GM23338 (cell line): ENCODE results near the gene TXNDC17. TPM values are rescaled to one million over a fixed set of nuclear protein-coding genes. Genes with fewer than 3 reads are reported as not detected.

Experiments
- ATAC-seq: fragments of 200-7000 bp; cut with Tn5 transposase; 3 replicates; pipeline ENCODE4 v1.9.1; 2020
- DNase-seq: peaks from one replicate; pipeline ENCODE4 v3.0.0-alpha.2; 2015; ENCODE audit warnings: low spot score
- H2AFZ ChIP-seq: fragments of 200-600 bp; sonication (generic); 2 replicates; pipeline ENCODE4 v1.8.0; 2016; ENCODE audit warnings: antibody characterized with exemption, mild to moderate bottlenecking, moderate library complexity
- H3F3A ChIP-seq: fragments of 200-600 bp; sonication (generic); replicated peaks from 2 replicates; pipeline ENCODE4 v1.8.0; 2017; ENCODE audit warnings: antibody characterized with exemption, mixed run types, low read depth
- H3K27ac ChIP-seq: fragments of 200-600 bp; sonication (generic); 2 replicates; pipeline ENCODE4 v1.6.1; 2016; ENCODE audit warnings: low read depth
- H3K27me3 ChIP-seq: fragments of 200-600 bp; sonication (generic); 2 replicates; pipeline ENCODE4 v1.8.0; 2016; ENCODE audit warnings: mild to moderate bottlenecking, mixed run types, moderate library complexity; ENCODE audit not compliant: insufficient read depth
- H3K36me3 ChIP-seq: fragments of 200-600 bp; sonication (generic); 2 replicates; pipeline ENCODE4 v1.8.0; 2016; ENCODE audit warnings: mild to moderate bottlenecking; ENCODE audit not compliant: insufficient read depth
- H3K4me1 ChIP-seq: fragments of 200-600 bp; sonication (generic); 2 replicates; pipeline ENCODE4 v1.8.0; 2016; ENCODE audit warnings: mild to moderate bottlenecking, moderate library complexity; ENCODE audit not compliant: insufficient read depth
- H3K4me2 ChIP-seq: fragments of 200-600 bp; sonication (generic); 2 replicates; pipeline ENCODE4 v1.7.1; 2017; ENCODE audit warnings: mixed run types
- H3K4me3 ChIP-seq: fragments of 200-600 bp; sonication (generic); 2 replicates; pipeline ENCODE4 v1.6.1; 2016; ENCODE audit warnings: mixed run types
- H3K79me2 ChIP-seq: fragments of 200-600 bp; sonication (generic); replicated peaks from 2 replicates; pipeline ENCODE4 v1.8.0; 2017; ENCODE audit warnings: mild to moderate bottlenecking; ENCODE audit not compliant: insufficient read depth
- H3K9me2 ChIP-seq: fragments of 200-600 bp; sonication (generic); 2 replicates; pipeline ENCODE4 v1.8.0; 2017; ENCODE audit not compliant: insufficient read depth
- H4K20me1 ChIP-seq: fragments of 200-600 bp; sonication (generic); replicated peaks from 2 replicates; pipeline ENCODE4 v1.8.0; 2017; ENCODE audit warnings: mild to moderate bottlenecking; ENCODE audit not compliant: insufficient read depth
- H3K27ac Mint-ChIP-seq: 2 replicates; pipeline ENCODE4 v1.8.0; 2020; ENCODE audit warnings: inconsistent platforms, mild to moderate bottlenecking, moderate library complexity, mixed read lengths
- H3K27me3 Mint-ChIP-seq: 3 replicates; pipeline ENCODE4 v1.8.0; 2022; ENCODE audit warnings: low read depth, mild to moderate bottlenecking, moderate library complexity, mixed read lengths, inconsistent platforms; ENCODE audit not compliant: insufficient read depth, poor library complexity
- H3K36me3 Mint-ChIP-seq: 3 replicates; pipeline ENCODE4 v1.8.0; 2021; ENCODE audit warnings: low read depth, mild to moderate bottlenecking, inconsistent platforms, moderate library complexity, mixed read lengths
- H3K4me1 Mint-ChIP-seq: 3 replicates; pipeline ENCODE4 v1.8.0; 2020; ENCODE audit warnings: mild to moderate bottlenecking, inconsistent platforms, mixed read lengths
- H3K4me3 Mint-ChIP-seq: 3 replicates; pipeline ENCODE4 v1.8.0; 2021; ENCODE audit warnings: moderate library complexity, mild to moderate bottlenecking, inconsistent platforms, mixed read lengths
- H3K9me3 Mint-ChIP-seq: 3 replicates; pipeline ENCODE4 v1.8.0; 2020; ENCODE audit warnings: moderate library complexity, mild to moderate bottlenecking, inconsistent platforms, mixed read lengths
- EZH2 ChIP-seq: fragments of 200-600 bp; sonication (generic); IDR thresholded peaks from one replicate; pipeline ENCODE4 v1.8.0; 2017; ENCODE audit warnings: antibody characterized with exemption, mild to moderate bottlenecking, low read depth; ENCODE audit not compliant: unreplicated experiment
- EZH2phosphoT487 ChIP-seq: fragments of 200-600 bp; sonication (generic); IDR thresholded peaks from one replicate; pipeline ENCODE4 v1.8.1; 2018; ENCODE audit warnings: antibody characterized with exemption; ENCODE audit not compliant: unreplicated experiment
- JUNB ChIP-seq: IDR thresholded peaks from one replicate; pipeline ENCODE4 v1.6.1; 2016; ENCODE audit warnings: antibody characterized with exemption; ENCODE audit not compliant: unreplicated experiment
- NANOG ChIP-seq: IDR thresholded peaks from 2 replicates; pipeline ENCODE4 v1.6.1; 2016; ENCODE audit warnings: antibody characterized with exemption, borderline replicate concordance
- POLR2AphosphoS5 ChIP-seq: IDR thresholded peaks from 2 replicates; pipeline ENCODE4 v1.6.1; 2016; ENCODE audit warnings: antibody characterized with exemption, low read depth
- ZNF114 ChIP-seq: fragments of 250-450 bp; sonication (Bioruptor Pico); IDR thresholded peaks from 2 replicates; pipeline ENCODE4 v1.5.0; 2020; ENCODE audit warnings: mild to moderate bottlenecking, moderate library complexity
- polyA plus RNA-seq: library from polyadenylated mRNA; unstranded; fragments of >200 nt; fragmentation: Nextera tagmentation; extraction: Ambion mirVana; gene quantifications from 2 replicates; pipeline ENCODE4 v1.2.1, GENCODE V29; 2016
- total RNA-seq: library from RNA; depleted of rRNA; stranded (reverse); fragments of >200 nt; shearing (Covaris generic); gene quantifications from 2 replicates; pipeline ENCODE4 v1.2.3, GENCODE V29; 2014
- TF ChIP-seq, protein P1 (sequence below): fragments of 250-450 bp; sonication (Bioruptor Pico); IDR thresholded peaks from 2 replicates; pipeline ENCODE4 v1.5.0; 2020; ENCODE audit warnings: mild to moderate bottlenecking, moderate library complexity
- TF ChIP-seq, protein P2 (sequence below): IDR thresholded peaks from one replicate; pipeline ENCODE4 v1.6.1; 2018; ENCODE audit warnings: antibody characterized with exemption; ENCODE audit not compliant: unreplicated experiment
- TF ChIP-seq, protein P3 (sequence below), 2 experiments: fragments of 200-600 bp in 1 of 2; sonication (generic) in 1 of 2; conservative IDR thresholded peaks; 2 replicates each; pipeline versions ENCODE4 v1.5.1 to v1.6.1; 2016 to 2017; ENCODE audit warnings: antibody characterized with exemption in 2 of 2, low read depth in 2 of 2, mild to moderate bottlenecking in 2 of 2, moderate library complexity in 1 of 2

Gene TXNDC17
- total and polyA plus RNA-seq, 2 experiments from 2014 or later: 202 to 887 TPM

DNA sequence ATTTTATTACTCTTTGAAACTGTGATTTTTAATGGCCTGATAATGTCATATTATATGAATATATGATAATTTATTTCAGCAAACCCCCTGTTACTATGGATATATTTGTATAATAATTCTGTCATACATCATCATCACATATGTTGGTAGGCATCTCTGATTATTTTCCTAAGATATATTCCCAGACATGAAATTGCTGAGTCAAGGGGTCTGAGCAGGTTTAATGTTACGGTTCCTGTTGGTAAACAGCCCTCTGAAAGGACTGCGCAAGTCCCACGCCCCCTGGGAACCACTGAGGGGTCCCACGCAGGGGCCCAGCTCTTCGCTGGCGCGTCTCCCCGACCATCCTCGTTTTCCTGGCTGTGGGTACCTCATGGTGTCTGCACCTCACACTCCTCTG is 48.1 kb downstream of the TXNDC17 start (continued):
- TF ChIP-seq, protein P1, sequence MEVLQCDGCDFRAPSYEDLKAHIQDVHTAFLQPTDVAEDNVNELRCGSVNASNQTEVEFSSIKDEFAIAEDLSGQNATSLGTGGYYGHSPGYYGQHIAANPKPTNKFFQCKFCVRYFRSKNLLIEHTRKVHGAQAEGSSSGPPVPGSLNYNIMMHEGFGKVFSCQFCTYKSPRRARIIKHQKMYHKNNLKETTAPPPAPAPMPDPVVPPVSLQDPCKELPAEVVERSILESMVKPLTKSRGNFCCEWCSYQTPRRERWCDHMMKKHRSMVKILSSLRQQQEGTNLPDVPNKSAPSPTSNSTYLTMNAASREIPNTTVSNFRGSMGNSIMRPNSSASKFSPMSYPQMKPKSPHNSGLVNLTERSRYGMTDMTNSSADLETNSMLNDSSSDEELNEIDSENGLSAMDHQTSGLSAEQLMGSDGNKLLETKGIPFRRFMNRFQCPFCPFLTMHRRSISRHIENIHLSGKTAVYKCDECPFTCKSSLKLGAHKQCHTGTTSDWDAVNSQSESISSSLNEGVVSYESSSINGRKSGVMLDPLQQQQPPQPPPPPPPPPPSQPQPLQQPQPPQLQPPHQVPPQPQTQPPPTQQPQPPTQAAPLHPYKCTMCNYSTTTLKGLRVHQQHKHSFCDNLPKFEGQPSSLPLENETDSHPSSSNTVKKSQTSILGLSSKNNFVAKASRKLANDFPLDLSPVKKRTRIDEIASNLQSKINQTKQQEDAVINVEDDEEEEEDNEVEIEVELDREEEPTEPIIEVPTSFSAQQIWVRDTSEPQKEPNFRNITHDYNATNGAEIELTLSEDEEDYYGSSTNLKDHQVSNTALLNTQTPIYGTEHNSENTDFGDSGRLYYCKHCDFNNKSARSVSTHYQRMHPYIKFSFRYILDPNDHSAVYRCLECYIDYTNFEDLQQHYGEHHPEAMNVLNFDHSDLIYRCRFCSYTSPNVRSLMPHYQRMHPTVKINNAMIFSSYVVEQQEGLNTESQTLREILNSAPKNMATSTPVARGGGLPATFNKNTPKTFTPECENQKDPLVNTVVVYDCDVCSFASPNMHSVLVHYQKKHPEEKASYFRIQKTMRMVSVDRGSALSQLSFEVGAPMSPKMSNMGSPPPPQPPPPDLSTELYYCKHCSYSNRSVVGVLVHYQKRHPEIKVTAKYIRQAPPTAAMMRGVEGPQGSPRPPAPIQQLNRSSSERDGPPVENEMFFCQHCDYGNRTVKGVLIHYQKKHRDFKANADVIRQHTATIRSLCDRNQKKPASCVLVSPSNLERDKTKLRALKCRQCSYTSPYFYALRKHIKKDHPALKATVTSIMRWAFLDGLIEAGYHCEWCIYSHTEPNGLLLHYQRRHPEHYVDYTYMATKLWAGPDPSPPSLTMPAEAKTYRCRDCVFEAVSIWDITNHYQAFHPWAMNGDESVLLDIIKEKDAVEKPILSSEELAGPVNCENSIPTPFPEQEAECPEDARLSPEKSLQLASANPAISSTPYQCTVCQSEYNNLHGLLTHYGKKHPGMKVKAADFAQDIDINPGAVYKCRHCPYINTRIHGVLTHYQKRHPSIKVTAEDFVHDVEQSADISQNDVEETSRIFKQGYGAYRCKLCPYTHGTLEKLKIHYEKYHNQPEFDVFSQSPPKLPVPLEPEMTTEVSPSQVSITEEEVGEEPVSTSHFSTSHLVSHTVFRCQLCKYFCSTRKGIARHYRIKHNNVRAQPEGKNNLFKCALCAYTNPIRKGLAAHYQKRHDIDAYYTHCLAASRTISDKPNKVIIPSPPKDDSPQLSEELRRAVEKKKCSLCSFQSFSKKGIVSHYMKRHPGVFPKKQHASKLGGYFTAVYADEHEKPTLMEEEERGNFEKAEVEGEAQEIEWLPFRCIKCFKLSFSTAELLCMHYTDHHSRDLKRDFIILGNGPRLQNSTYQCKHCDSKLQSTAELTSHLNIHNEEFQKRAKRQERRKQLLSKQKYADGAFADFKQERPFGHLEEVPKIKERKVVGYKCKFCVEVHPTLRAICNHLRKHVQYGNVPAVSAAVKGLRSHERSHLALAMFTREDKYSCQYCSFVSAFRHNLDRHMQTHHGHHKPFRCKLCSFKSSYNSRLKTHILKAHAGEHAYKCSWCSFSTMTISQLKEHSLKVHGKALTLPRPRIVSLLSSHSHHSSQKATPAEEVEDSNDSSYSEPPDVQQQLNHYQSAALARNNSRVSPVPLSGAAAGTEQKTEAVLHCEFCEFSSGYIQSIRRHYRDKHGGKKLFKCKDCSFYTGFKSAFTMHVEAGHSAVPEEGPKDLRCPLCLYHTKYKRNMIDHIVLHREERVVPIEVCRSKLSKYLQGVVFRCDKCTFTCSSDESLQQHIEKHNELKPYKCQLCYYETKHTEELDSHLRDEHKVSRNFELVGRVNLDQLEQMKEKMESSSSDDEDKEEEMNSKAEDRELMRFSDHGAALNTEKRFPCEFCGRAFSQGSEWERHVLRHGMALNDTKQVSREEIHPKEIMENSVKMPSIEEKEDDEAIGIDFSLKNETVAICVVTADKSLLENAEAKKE (CRISPR knock-in tag): no peak

DNA sequence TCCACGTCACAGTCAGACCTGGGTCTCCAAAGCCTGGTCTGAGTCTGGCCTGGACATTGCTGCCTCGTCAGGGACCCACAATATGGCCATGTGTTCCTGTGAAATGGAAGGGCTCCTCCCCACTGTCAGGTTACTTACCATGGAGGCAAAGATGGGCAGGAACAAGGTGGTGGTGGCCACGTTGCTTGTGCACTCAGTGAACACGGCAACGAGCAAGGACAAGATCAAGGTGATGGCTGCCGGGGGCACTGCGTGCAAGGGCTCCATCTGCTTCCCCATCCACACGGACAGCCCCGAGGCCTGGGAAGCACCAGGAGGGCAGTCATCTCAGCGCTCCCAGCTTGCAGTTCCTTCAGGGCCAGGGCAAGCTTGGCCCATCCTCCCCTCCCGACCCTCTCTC is 49.8 kb downstream of the TXNDC17 start:
- Histone ChIP-seq H3K4me2 (no peak overlapping the region), H3K27me3 (no peaks in the 10 kb centered on the region), H3K36me3 (no peaks in the 10 kb centered on the region), H3K79me2 (no peaks in the 10 kb centered on the region), H4K20me1 (no peaks in the 10 kb centered on the region), H3K27ac (no peak overlapping the region), H3F3A (no peaks in the 10 kb centered on the region), H3K4me1 (no peaks in the 10 kb centered on the region), H3K4me3 (no peak overlapping the region), H2AFZ (no peak overlapping the region), H3K9me2 (no peaks in the 10 kb centered on the region)
- Mint-ChIP-seq H3K36me3 (no peaks in the 10 kb centered on the region; the same call in 2 of the 3 replicates), H3K27ac (no peak overlapping the region), H3K9me3 (0 out of 3 replicates have a peak, but pooled peaks cover 3% of the 10 kb centered on the region), H3K4me1 (no peaks in the 10 kb centered on the region), H3K4me3 (no peak overlapping the region), H3K27me3 (peaks cover 13% of the 10 kb centered on the region)
- TF ChIP-seq EZH2phosphoT487 (no peak), NANOG (no peak), EZH2 (no peak), JUNB (no peak), POLR2AphosphoS5 (no peak), ZNF114 (no peak)
- TF ChIP-seq, protein P2, sequence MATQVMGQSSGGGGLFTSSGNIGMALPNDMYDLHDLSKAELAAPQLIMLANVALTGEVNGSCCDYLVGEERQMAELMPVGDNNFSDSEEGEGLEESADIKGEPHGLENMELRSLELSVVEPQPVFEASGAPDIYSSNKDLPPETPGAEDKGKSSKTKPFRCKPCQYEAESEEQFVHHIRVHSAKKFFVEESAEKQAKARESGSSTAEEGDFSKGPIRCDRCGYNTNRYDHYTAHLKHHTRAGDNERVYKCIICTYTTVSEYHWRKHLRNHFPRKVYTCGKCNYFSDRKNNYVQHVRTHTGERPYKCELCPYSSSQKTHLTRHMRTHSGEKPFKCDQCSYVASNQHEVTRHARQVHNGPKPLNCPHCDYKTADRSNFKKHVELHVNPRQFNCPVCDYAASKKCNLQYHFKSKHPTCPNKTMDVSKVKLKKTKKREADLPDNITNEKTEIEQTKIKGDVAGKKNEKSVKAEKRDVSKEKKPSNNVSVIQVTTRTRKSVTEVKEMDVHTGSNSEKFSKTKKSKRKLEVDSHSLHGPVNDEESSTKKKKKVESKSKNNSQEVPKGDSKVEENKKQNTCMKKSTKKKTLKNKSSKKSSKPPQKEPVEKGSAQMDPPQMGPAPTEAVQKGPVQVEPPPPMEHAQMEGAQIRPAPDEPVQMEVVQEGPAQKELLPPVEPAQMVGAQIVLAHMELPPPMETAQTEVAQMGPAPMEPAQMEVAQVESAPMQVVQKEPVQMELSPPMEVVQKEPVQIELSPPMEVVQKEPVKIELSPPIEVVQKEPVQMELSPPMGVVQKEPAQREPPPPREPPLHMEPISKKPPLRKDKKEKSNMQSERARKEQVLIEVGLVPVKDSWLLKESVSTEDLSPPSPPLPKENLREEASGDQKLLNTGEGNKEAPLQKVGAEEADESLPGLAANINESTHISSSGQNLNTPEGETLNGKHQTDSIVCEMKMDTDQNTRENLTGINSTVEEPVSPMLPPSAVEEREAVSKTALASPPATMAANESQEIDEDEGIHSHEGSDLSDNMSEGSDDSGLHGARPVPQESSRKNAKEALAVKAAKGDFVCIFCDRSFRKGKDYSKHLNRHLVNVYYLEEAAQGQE: no peak
- TF ChIP-seq, protein P3, sequence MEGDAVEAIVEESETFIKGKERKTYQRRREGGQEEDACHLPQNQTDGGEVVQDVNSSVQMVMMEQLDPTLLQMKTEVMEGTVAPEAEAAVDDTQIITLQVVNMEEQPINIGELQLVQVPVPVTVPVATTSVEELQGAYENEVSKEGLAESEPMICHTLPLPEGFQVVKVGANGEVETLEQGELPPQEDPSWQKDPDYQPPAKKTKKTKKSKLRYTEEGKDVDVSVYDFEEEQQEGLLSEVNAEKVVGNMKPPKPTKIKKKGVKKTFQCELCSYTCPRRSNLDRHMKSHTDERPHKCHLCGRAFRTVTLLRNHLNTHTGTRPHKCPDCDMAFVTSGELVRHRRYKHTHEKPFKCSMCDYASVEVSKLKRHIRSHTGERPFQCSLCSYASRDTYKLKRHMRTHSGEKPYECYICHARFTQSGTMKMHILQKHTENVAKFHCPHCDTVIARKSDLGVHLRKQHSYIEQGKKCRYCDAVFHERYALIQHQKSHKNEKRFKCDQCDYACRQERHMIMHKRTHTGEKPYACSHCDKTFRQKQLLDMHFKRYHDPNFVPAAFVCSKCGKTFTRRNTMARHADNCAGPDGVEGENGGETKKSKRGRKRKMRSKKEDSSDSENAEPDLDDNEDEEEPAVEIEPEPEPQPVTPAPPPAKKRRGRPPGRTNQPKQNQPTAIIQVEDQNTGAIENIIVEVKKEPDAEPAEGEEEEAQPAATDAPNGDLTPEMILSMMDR (conservative IDR thresholded peaks at IDR 0.05; ENCODE audit: low read depth in 2 of 2): no peak
- DNase-seq: no peak
- no peak for ATAC-seq
